Measurements from ENCODE around the gene SLX9.
"Not testable (repeated sequence)": the region's sequence is repeated elsewhere in the genome, so short reads cannot be mapped to it uniquely, and the experiment has no call there.

The SLX9 gene

GRCh38 chr21:44916965-44917364 is 22.9 kb upstream of the SLX9 start:
- DNase-seq, result no peak

DNA sequence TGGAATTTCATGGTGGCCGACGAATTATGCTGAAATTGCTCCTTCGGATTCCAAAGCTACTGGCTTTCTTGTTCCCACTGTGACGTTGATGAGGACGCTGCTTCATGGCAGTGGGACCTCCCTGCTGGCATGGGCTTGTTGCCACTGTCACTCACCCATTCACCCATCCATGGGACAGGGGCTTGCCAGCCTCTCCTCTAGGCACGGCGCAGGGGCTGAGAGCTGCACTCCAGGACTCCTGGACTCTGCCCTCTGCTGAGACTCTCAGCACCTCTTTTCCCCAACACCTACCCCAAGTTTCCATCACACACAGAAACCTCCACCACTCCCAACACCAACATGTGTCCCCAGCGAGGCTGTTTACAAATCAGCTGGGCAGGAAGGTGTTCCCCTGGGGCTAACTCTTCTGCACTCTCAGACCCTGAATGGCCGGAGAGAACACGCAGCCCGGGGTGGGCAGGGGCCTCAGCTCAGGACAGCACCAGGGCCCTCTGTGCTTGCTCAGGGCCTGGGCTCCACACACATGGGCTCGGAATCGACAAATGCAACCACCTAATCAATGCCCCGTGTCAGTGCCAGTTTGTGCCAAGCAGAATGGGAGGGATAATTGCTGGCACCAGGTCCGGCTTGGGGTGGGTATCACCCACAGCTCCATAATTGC is 22.3 kb upstream of the SLX9 start:
- no peak for DNase-seq

DNA sequence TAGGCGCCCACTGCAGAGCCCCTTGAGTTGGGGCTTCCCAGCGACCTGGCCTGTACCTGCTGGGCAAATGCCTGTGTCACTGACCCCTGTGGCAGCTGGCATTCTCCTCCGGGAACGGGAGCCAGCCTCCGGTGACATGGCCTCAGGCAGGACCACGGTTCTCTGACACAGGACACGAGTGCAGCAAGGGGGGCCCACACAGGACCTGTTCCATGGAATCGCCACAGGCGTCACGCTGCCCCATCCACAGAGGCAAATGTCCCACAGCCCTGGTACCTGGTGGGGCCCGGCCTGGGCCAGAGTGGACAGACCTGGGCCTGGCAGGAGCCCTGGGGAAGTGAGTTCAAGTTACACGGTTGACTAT is 21.7 kb upstream of the SLX9 start:
- DNase-seq, result no peak

GRCh38 chr21:44918581-44919033 is 21.2 kb upstream of the SLX9 start:
- DNase-seq, result no peak

- no peak for DNase-seq
Measured at GRCh38 chr21:44919111-44919912, 20.5 kb upstream of the SLX9 start.

GRCh38 chr21:44919913-44920693 is 19.7 kb upstream of the SLX9 start:
- DNase-seq, result no peak

DNA sequence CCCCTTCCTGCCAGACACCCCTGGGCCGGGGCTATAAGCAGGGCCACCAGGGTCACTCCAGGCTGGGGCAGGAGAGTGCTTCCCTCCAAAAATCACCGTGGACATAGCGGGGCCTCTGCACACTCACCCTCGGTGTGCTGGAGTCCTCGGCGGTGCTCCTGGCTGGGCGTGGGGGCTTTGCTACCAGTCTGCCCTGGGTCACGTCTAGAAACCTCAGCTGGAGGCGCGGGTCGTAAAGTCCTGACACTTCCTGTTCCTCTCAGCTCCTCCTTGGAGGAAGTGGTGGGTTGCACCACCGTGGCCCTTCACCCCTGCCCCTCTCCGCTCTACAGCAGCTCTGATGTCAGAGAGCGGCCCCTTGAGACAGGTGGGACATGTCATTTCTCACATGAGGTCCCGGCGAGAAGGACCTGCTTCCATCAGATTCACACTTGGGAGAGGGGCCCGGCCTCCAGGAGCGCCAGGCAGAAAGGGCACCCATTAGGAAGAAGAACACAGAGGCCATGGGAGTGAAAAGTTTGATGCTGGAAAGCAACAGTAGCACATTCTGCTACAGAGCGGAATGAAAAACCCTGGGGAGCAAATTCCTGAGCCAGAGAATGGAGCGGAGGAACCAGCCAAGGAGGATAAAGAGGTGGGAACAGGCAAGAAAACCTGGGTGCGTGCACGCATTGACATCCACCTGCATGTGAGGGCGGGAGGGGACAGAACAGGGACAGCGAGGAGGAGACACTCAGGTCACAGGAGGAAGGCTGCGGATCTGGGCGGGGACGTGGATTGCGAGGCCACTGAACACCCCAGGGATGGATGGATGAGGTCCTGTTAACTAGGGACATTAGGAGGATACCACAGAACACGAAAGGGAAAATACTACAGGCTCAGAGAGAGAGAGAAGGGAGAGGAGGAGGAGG is 18.9 kb upstream of the SLX9 start, which contains the start of gene ITGB2:
ITGB2 (minus strand) TSS at position 206 of the 911 bp plus-strand sequence. CDS start 10,117 bp downstream, outside the sequence.
- DNase-seq, result no peak

GRCh38 chr21:44921928-44922327 is 17.9 kb upstream of the SLX9 start:
- no peak for DNase-seq

DNA sequence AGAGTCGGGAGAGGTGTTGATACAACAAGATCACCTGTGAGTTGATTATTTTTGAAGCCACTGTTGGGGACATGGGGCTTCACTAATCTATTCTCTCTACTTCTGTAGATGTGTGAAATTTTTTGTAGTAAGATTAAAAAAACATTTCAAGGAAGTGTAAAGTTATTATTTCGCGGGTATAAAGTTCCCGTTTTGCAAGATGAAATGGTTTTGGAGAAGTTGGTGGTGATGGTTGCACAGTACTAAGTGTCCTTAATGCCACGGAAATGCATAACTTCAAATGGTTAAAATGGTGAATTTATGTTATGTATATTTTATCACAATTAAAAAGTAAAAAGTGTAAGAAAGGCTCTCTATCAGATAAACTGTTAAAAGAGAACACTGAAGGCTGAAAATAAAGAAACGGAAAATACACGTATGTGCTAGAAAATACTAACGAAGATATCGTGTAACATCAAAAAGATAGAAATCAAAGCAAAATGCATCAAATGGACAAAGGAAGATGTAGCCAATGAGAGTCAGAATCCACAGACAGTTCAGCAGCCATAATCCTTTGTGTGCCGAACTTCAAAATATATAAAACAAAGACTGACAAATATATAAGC is 16.2 kb upstream of the SLX9 start:
- DNase-seq, result no peak

- no peak for DNase-seq
Measured at GRCh38 chr21:44924606-44925377, 15.0 kb upstream of the SLX9 start.

GRCh38 chr21:44925378-44925755 is 14.5 kb upstream of the SLX9 start:
- no peak for DNase-seq

GRCh38 chr21:44926331-44927101 is 13.3 kb upstream of the SLX9 start:
- no peak for DNase-seq

GRCh38 chr21:44927259-44927586 is 12.6 kb upstream of the SLX9 start:
- no peak for DNase-seq

- DNase-seq, result no peak
Measured at GRCh38 chr21:44927587-44928461, 12.0 kb upstream of the SLX9 start.

- not testable (repeated sequence) for DNase-seq
Measured at GRCh38 chr21:44928500-44929241, 11.2 kb upstream of the SLX9 start.

GRCh38 chr21:44929242-44929798 is 10.5 kb upstream of the SLX9 start:
- DNase-seq, result no peak

DNA sequence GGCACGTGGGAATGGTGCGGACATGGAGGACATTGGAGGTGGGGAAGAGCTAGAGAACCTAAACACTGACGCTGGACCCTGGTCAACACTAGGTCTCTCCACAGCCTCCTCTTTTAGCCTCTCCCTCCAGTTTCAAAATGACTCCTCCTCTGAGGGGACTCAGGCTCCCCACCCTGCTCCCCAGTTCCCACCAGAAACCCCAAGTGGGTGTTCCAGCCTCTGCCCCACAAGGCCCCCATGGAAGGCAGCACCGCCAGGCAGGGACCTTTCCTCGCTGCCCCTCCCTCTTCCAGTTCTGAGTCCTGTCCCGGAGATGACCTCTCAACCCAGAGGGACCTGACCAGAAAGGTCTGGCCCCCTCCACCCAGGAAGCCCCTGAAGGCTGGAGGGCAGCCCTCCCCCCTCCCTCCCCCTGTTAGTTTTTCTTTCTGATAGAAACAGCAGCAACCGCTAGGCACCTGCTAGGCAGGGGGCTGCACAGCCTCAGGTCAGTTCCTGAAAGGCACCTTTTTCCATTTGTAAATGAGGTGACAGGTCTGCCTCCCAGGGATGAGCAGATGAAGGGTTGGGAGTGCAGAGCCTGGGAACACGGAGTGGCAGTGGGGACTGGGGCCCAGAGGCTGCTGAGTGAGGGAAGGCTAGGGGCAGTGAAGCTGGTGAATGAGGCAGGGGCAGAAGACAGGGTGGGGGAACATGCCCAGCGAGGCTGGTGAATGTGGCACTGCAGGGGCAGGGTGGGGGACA is 9.9 kb upstream of the SLX9 start:
- no peak for DNase-seq

GRCh38 chr21:44930543-44930981 is 9.3 kb upstream of the SLX9 start:
- no peak for DNase-seq

All from NCI-H446 (cell line).